ENCODE data around the gene ZC2HC1B.

ZC2HC1B gene

DNA sequence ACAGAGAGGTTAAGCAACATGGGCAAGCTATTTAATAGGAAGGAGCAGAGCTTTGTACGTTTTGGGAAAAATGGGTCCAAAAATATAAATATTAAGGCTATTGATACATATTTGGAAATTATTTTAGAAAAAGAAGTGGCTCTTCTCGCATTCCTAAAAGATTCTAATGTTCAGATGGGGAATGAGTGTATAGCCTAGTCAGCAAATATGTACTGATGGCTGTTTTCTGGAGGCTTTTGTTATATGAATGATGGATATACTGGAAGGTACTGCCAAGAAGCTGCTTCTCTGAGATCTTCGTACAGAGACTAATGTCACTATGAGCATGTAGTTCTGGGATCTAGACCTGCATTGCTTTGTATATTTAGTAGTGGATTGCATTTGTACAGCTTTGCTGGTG lies 72.1 kb downstream of the ZC2HC1B start:
- no peak for DNase-seq

DNA sequence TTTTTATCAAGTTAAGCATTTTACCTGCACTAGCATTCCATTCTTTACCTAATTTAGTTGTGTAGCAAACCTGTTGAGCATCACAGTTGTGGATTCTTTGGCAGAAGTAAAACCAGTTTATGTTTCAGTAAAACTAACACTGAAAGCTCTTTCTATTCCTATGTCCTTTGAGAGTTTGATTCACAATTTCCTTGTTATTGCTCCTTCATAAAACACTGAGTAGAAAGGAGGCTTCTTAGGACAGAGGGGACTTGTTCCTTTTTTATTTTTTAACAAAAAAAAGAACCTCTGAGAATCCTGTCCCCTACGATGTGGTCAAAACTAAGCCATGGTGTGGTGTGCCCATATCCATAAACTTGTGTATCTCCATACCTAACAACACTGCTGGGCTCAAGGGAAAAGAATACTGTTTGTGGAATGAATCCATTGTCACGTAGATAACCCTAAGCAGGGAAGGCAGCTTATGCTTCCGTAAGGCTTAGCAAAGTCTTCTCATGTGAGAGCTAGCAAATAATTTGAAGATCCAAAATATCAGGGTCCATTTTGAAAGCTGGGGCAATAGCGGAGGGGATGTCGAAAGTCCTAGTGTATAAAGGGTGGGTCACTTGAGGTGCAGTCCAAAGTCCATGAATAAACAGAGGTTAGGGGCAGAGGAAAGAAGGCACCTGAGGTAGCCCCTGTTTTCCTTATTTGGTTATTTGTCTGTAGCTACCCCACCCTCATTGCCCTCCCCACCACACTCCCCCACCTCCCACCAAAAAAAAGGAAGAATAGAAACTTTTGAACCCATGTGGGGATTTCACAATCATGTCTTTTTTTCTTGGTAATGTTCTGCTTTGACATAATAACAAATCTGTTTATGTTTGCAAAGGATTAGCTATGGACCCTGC lies 72.7 kb downstream of the ZC2HC1B start:
- no peak for DNase-seq

DNA sequence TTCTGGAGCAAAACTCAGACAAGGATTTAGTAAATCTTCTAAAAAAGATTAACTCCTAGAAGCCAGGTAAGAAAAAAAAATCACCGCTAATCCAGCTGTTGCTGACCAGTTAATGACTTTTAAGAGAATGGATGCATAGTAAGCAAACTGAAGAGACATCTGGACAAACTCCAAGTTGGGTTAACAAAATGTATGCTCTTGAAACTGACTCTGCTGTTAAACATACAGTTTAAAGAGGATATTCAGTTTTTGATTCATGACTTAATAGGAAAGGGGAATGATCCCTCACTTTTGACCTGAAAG lies 73.3 kb downstream of the ZC2HC1B start:
- DNase-seq, result no peak

DNA sequence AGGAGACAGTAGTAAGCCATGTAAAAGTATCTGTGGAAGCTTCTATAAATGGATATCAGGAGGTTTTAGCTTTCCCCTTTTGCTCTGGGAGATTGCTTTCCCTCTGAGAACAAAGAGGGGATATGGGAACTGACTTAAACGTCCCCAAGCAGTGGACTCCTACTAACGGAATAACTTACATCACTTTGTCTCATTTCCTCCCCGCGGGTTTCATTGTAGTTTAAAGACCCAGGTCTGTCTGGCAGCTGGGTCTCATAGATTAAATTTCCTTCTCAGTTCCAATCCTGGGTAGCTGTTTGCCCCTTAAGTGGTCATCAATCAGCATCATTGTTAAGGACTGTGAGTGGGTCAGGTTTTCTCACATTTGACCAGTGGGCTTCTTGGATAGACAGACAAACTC lies 75.1 kb downstream of the ZC2HC1B start:
- DNase-seq, result no peak

DNA sequence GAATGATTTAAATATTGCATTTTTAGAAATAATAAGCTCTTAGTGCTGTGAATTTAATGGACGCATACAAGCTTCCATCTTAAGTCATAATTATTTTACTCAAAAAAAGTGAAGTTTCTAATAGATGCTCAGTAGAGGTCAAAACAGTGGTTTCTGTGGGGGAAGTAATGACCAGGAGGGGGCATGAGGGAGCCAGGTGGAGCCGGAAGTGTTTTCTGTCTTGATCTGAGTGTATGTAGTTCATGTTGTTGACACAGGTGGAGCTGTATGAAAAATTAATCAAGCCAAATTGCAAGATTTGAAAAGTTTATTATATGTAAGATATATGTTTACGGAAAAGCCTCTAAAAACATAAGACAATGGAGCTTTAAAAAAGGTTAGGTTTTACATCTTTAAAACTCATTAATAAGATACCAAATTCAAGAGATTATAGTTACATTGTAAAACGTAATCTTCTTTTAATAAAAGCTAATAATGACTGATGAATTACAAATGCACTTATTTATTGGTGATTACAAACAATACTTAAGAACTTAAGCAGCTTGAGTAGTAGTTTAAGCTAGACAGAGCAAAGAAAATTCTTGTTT lies 75.8 kb downstream of the ZC2HC1B start:
- peak; percentile 64 for DNase-seq

DNA sequence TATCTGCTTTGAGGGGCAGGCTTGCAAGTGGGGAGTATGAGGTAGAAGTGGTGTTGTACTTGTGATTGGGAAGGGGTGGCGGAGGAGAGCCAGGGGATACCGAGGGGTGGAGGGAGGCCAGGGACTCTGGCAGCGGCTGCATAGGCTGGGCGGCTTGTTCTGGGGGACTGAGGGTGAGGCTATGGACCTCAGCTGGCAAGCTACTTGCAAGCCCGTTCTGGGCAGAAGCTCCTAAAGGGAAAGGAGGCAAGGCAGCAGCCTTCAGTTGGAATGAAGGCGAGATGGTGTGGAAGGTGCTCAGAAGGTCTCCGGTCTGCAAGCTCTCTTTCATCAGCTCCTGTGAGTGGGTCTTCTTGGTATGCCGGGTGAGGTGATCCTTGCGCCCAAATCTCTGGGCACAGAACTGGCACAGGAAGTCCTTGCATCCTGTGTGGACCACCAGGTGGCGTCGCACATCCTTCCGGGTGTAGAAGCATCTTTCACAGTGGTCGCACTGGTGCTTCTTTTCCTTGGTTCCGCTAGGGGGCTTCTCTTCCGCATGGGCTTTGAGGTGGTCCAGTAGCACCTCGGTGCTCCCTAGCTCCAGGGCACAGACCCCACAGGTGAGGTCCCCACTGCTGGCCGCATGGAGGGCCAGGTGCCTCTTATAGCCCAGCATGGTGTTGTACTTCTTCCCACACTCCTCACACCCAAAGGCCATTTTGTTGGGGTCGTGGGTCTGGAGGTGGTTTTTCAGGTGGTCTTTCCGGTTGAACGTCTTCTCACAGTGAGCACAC lies 77.8 kb downstream of the ZC2HC1B start:
- DNase-seq, result peak; percentile 69

DNA sequence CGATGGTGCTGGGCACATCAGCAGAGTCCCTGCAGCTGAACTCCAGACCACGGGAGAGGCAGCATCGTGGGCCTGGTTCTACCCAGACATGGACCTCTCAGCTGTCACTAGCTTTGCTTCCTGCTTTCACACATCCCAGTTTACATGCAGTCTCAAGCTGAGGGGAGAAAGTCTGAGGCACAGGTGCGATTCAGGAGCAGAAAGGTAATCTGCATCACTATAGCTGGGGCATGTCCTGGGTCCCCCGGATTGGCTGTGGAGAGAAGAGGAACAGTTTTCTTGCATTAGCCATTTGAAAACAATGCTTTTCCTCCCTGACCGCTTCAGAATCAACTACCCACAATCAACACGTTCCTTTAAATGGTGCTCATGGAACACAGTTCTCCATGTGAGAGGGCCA lies 83.9 kb downstream of the ZC2HC1B start:
- no peak for DNase-seq

DNA sequence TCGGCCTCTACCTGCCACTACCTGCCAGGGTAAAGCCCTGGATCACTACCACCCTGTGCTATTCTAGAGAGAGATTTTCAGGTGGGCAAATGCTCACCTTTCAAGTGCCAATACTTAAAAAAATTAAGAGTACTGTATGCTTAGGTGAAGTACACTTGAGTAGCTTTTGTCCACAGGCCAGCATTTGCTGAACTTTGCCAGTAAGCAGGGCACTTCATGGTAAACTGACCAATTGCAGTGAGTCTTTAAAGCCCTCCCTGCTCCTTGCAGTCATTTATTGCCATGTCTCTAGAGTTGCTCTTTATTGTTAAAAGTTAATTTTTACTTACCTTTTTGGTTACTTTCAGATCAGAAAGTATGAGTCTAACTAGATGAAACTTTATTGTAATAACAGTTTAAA lies 85.3 kb downstream of the ZC2HC1B start:
- no peak for DNase-seq

DNA sequence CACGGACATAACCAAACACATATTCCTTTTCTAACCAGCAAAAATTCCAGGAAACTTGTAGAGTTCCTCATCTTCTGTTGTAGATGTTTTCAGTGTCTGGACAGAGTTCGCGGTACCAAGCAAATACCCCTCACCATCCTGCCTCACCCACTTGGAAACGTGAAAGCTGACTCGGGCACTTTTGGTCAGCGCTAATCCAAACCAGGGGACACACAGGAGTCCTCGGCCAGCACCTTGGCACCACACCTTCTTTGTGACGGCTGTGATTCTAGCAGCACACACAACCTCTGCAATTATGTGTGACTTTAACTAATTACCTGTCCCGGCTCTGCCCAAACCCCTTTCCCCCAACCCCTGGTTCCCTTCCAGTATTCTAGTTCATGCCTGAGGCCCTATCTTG lies 85.7 kb downstream of the ZC2HC1B start:
- DNase-seq, result no peak

DNA sequence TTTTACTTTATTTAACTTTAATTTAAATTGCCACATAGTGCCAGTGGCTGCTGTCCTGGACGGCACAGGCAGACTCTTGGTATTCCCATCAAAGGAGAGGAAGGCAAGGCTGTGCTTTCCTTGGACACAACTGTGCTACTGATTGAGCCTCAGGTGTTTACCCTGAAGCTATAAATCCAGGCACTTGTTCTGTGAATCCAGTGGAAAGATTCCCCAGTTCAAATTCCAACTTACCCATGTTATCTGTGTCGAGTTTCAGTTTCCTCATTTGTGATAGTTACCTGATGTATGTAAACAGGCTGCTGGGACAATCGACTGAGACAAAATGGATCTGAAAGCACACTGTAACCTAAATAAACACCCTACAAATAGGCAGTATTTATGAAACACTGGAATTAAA lies 86.6 kb downstream of the ZC2HC1B start:
- DNase-seq, result no peak

DNA sequence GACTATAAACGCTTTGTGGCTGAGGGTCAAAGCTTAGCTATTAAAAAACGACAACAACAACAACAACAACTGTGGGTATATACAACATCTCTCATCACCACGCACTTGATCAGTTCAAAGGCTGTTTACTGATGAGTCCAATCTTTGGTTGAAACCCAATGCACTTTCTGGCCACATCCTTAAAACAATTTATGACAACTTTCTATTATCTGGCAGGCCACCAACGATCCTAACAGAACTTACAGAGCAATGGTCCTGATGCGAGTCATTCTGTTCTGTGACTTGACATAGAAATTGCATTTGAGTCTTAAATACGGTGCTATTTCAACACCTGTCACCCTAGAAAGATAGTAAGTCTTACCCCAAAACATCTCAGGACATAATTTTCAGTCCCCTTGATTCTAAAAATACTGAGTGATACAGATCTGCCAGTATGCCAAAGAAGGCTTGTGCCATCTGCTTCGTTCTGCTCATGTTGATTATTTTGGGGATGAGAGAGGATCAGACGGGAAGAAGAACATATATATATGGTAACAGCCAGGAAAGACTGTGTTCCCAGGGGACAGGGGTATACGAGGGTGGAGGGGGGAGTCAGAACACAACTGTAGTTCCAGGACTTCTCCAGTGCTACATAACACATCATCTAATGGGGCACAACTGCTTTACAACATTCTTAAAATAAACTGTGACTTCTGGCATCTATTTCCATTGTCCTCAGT lies 87.9 kb downstream of the ZC2HC1B start:
- no peak for DNase-seq

DNA sequence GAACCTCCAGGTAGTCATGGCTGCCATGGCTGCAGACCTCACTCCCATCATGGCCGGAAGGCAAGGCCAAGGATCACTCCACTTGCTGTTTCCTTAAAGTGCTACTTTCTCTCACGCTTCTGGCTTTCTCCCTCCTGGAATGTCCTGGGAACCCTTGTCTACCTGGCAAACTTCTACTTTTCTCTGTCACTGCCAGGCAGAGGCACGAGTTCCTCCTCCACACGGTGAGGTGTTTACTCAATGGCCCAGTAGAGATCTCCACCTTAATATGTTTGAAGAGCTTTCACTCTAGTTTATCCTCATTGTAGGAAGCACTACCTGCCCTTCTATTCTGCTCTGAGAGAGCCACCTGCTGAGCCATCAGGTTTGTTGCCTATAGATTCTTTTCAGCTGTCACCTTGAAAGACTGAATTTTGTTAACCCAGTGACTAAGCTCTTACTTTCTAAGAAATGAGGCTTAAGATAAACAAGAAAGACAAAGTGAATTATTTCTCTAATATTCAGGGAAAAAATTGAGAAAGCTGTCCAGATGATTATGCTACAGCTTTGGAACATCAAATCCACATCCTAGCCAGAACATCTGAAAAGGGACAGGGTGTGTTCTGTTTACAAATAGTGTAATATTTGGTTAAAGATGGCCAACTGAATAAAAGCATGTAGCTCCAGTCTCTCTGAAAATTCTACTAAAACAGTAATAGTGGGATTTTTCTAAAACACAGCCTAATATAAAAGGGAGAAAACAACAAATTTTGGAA lies 88.8 kb downstream of the ZC2HC1B start:
- DNase-seq, result no peak

DNA sequence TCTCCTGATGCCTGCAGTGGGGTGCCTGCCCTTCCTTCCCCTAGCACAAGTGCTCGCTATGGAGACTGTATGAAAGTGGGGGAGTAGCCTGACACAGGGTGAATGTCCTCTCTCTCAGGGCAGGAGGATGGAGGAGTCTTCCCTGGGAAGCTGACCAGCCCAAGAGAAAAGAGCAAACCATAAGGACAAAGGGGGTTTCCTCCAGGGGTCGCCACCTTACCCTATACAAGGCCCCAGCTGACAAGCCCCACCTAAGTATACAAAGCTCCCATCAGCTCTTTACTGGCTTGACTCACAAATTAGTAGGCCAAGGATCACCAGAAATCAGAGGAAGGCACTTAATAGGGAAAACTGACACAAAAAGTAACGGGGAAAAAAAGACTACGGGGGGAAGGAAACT lies 89.6 kb downstream of the ZC2HC1B start:
- DNase-seq, result no peak

DNA sequence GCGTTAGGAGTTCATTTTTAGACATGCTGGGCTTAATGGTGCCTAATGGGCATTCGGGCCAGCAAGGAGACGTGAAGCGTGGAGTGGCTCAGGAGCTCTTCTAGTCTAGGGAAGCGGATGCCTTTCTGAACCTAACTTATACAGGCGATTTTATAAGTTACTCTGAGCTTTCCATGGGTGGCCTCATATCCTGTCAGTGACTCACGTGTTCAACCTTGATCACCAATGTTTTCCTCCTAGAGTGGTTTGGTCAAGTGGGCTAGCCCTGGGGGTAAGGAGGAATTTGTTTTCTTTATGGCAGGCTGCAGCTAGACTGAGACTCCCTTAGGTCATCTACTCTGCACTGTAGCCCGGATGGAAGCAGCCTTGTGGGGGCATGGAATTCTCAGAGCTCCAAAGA lies 91.7 kb downstream of the ZC2HC1B start:
- DNase-seq, result no peak

DNA sequence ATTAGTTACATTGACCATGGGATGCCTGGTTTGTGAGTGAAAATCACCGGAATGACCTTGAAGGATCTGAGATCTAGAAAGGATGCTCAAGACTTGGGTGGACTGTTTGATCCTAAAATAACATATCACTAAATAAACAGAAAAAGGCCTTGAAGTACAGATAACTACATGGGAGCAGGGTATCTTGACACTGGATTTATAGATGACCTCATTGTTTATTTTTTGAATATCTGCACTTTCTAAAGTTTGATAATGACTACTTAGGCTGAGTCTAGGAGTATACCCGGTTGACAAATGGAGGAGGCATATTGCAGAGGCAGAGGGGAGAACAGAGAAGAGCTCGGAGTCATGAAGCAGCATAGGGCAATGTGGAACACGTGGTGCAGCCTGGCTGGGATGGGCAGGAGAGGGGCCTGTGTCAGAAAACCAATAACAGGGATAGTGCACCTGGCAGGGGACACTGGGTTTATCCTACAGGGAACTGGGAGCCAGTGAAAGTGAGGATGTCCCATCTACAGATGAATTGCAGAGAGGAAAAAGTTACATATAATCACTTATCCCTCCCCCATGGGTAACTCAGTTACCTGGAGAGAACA lies 93.5 kb downstream of the ZC2HC1B start:
- no peak for DNase-seq

DNA sequence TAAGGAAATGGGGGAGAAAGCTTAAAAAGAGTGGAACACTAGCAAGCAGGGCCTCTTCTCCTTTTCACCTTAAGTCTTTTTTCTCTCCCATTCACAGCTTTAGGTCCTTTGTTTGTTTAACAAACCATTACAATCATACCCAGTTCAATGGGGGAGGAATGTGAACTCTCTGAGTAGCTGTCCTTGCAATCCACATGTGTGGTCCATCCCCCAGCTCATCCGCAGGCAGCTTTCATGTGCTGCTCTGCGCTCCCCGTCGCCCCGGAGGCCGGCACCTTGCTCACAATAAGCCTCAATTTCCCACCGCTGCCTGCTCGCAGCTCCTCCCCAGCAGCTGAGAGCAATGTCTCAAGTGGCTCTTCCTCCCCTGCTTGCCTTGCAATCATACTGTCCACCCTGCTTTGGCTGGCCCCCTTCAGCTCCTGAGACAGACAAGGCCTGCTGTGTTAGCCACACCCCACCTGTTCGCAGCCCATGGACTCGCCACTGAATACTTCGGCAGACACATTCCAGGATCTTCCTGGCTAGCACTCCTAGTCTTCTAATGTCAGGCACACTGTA lies 94.6 kb downstream of the ZC2HC1B start:
- no peak for DNase-seq

DNA sequence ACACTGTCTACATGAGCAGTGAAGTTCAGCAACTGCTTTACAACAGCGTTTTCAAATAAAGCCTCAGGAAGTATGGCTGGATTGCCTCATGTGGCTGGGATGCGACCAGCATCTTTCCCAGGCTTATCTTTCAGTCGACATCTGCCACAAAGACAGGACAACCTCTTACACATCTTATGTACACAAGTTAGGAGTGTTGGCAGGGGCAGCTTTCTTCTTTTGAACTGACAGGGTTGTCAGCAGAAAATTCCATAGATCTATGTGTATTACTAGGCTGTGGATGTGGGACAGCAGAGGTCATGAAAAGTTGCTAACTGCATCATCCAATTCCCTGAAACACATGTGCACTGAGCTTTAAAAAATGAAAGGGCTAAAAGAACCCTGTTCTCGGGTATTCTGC lies 95.7 kb downstream of the ZC2HC1B start:
- DNase-seq, result no peak

DNA sequence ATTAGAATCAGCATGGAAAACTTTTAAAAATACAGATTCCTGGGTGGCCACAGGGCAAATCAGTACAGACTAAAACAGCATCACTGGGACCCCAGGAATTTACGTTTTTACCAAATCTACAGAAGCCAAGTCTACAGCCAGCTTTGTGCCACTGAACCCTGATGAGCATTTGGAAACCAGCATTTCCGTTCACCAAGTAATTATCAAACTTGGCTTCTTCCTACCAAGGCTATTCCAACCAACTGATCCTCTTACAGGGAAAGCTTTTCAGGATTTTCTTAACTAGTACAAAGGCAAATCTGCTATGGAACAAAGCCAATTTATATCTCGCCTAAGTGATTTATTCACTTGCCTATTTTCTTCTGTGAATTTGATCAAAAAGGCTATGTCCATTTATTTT lies 96.8 kb downstream of the ZC2HC1B start:
- no peak for DNase-seq

DNA sequence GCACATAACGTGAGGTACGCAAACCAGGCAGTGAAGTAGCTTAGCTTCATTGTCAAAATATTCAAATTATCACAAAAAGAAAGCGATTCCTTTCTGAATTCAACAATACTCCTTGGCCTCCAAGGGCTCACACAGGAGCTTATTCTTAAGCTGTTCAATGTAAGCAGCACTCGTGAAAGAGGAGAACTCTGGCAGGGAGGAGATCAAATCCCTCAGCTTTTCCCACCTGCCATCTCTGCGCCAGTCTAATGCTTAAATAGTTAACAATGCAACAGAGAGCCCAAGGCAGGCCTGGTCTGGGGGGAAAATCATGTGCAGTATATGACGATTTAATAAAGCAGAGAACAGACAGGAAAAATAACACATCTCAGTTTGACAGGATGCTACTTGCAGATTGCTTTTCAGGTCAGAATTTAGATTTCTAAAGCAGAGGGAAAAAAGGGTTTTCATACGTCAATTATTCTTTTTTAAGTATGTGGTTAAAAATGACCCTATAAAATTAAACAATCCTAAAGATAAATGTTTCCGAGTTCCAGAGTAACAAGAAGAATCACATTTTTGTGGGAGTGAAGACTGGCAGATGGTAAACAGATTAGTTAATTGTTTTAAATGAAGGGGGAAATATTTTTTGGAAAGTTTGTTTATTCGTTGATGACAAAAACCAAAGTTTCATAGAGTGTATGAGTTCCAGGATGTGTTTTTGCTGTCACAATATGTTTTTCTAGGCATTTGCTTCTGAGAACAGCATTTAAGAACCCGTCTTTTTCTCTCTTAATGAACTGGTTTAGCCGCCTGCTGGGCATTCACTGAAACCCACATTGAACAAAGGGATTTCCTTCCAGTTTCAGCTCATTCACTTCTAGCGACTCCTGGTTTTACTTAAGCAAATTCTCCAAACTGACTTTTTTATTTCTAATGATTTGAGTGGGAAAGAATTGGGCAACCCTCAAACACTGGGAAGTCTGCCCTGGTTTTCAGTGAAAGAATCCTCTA lies 97.9 kb downstream of the ZC2HC1B start:
- no peak for DNase-seq

DNA sequence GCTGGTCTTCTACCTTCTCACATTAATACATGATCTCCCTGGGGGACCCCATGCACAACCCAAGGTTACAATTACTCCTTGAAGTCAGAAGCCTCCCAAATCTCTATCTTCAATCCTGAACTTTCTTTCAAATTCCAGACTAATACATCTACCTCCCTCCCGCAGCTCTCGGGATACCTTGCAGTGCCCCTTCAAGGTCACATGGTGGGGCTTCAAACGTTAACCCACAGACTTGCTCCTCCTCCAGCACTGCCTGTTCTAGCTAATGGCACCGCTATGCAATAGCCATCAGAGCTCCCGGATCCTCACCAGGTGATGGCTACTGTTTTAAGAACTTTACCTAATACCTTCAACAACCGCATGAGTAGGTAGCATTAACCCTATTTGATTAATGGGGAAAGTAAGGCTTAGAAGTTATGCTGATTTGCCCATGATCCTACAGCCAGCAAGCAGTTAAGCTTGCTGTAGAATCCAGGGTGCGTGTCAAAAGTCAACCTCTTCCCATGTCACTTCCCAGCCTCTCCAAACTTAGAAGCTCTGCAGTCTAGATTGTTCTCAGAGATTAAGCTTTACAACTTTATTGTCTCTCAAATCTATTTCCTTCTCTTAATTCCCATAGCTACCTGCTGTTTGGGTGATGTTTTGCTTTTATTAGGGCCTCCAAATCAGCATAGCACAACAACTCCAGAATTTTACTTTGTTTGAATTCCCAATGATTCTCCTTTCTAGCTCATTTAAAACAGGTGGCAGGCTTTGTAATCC lies 99.1 kb downstream of the ZC2HC1B start:
- DNase-seq, result no peak
